BLaER1 (cell line): Measurements from ENCODE around the gene MAL.
A peak's percentile ranks its signal among the peaks of the same experiment; 100 is the strongest.

Experiments used
- H3K27ac ChIP-seq: shearing (Covaris generic); formaldehyde crosslinking; 2 replicates; pipeline ENCODE4 v1.8.1; 2022
- H3K27me3 ChIP-seq: shearing (Covaris generic); formaldehyde crosslinking; 2 replicates; pipeline ENCODE4 v1.8.1; 2022
- H3K36me3 ChIP-seq: shearing (Covaris generic); formaldehyde crosslinking; 2 replicates; pipeline ENCODE4 v1.8.1; 2022
- H3K4me1 ChIP-seq: shearing (Covaris generic); formaldehyde crosslinking; 2 replicates; pipeline ENCODE4 v1.8.1; 2022
- H3K4me2 ChIP-seq: shearing (Covaris generic); formaldehyde crosslinking; 2 replicates; pipeline ENCODE4 v1.8.1; 2022
- H3K4me3 ChIP-seq: shearing (Covaris generic); formaldehyde crosslinking; 2 replicates; pipeline ENCODE4 v1.8.1; 2022
- H3K9ac ChIP-seq: shearing (Covaris generic); formaldehyde crosslinking; 2 replicates; pipeline ENCODE4 v1.8.1; 2022
- H3K9me3 ChIP-seq: shearing (Covaris generic); formaldehyde crosslinking; 2 replicates; pipeline ENCODE4 v1.8.1; 2022
- H4K20me1 ChIP-seq: shearing (Covaris generic); formaldehyde crosslinking; 2 replicates; pipeline ENCODE4 v1.8.1; 2022
- Cebpa-rat ChIP-seq: shearing (Covaris generic); IDR thresholded peaks from 2 replicates; pipeline ENCODE4 v1.8.1; 2022

MAL gene

DNA sequence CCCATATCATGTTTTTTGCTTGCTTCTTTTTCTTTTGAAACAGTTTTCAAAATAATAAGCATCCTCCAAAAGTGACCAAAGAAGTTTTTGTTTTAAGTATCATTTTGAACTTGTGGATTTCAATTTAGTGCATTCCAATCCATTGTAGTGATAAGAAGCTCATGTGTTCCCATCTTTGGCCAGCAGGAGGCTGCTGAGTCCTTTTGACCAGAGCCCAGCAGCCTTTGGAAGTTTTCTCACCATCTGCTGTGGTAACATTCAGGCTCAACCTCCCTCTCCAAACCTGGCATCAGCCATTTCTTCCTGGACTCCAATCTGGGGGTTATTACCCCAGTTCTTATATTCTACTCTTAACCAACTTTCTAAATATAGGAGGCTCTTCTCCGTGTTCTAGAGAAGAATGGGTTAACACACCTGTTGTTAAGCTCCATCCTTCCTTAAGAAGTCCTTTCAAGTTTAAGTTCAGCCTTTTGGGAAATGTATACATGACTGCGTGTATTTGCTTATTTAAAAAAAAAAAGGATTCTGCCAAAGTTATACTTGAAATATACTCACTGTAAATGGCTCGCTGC is 39.0 kb upstream of the MAL start:
- TF ChIP-seq Cebpa-rat = no peak
- Histone ChIP-seq H3K4me2 (no peak overlapping the region), H4K20me1 (peaks cover 9% of the 10 kb centered on the region; the same call in 1 of the 2 replicates), H3K27ac (no peak overlapping the region), H3K9ac (no peak overlapping the region), H3K27me3 (peaks cover 28% of the 10 kb centered on the region), H3K9me3 (no peaks in the 10 kb centered on the region), H3K4me3 (no peak overlapping the region), H3K4me1 (peaks cover 20% of the 10 kb centered on the region), H3K36me3 (no peaks in the 10 kb centered on the region)

DNA sequence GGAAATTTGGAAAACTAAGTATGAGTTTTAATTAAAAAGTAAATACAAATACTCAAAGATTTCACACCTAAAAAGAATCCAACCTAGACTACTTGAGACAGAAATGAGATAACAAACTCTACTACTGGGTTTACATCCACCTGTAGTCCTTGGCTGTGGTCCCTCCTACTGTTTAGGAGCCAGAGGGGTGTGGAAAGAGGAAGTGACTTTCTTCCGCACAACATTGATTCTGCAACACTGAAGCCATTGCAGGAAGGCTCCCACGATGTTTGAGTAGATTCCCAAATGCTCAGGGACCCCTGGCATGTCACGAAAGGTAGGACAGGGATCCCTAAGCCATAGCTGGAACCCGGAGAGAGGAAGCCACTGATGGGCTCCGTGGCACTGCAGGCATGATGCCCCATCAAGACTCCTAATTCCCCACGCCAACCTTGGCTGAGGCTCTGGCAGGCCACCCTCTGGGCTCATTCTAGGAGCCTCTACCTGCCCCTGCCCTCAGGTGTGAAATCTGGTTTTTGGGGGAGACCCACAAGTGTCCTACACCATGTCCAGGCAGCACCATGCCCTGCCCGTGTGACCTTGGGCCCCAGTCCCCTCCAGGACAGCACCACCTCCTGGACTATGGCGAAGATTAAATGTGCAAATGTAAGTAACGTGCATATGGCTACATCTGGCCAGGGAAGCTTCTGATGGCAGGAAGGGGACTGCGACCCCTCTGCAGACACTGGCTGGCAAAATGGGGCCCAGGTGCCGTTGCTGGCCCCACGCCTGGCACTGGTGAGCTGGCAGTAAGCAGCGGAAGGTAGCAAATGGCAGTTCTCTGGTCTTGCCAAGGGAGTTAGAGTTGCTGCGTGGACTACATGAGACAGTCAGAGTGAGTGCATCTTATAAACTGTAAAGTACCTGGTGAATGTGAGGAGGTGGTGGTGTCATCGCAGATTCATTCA is 38.2 kb upstream of the MAL start:
- peaks cover 19% of the 10 kb centered on the region for H3K4me1 ChIP-seq
- H3K27ac ChIP-seq = no peak overlapping the region
- peaks cover 10% of the 10 kb centered on the region; the same call in 1 of the 2 replicates for H4K20me1 ChIP-seq
- no peak for TF ChIP-seq Cebpa-rat
- no peaks in the 10 kb centered on the region for H3K9me3 ChIP-seq
- H3K27me3 ChIP-seq = peaks cover 36% of the 10 kb centered on the region
- H3K9ac ChIP-seq = no peak overlapping the region
- H3K4me2 ChIP-seq = no peak overlapping the region; the same call in 1 of the 2 replicates
- no peak overlapping the region for H3K4me3 ChIP-seq
- no peaks in the 10 kb centered on the region for H3K36me3 ChIP-seq

- no peak overlapping the region for H3K4me3 ChIP-seq
- no peak overlapping the region for H3K9ac ChIP-seq
- no peak overlapping the region for H3K27ac ChIP-seq
- H3K4me1 ChIP-seq = peaks cover 10% of the 10 kb centered on the region
- no peak overlapping the region for H3K4me2 ChIP-seq
- H3K27me3 ChIP-seq = peaks cover 71% of the 10 kb centered on the region
- H4K20me1 ChIP-seq = peaks cover 24% of the 10 kb centered on the region; the same call in 1 of the 2 replicates
- no peaks in the 10 kb centered on the region for H3K36me3 ChIP-seq
- no peak for TF ChIP-seq Cebpa-rat
- no peaks in the 10 kb centered on the region for H3K9me3 ChIP-seq
Observed at GRCh38 chr2:94990956-94991355, 34.6 kb upstream of the MAL start.

DNA sequence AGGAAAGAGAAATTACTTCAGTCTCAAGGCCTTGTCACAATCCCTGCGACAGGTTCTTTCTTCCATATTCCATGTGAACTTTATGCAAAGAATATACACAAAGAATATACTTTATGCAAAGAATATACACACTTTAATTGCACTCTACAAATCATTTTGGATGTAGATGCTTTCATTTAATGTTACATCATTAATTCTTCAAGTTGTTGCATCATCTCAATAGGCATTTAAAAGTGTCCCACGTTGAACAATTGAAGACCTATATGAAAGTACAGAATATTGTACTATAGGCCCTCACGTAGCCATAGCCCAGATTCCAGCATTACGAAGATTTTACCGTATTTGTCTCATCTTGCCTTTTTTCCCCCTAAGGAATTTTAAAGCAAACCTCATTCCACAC is 33.1 kb upstream of the MAL start:
- no peak overlapping the region for H3K4me3 ChIP-seq
- H4K20me1 ChIP-seq = peaks cover 24% of the 10 kb centered on the region; the same call in 1 of the 2 replicates
- H3K36me3 ChIP-seq = no peaks in the 10 kb centered on the region
- H3K9ac ChIP-seq = no peak overlapping the region
- H3K4me2 ChIP-seq = no peak overlapping the region
- TF ChIP-seq Cebpa-rat = no peak
- peaks cover 84% of the 10 kb centered on the region for H3K27me3 ChIP-seq
- no peaks in the 10 kb centered on the region for H3K9me3 ChIP-seq
- H3K27ac ChIP-seq = no peak overlapping the region
- peaks cover 10% of the 10 kb centered on the region for H3K4me1 ChIP-seq

DNA sequence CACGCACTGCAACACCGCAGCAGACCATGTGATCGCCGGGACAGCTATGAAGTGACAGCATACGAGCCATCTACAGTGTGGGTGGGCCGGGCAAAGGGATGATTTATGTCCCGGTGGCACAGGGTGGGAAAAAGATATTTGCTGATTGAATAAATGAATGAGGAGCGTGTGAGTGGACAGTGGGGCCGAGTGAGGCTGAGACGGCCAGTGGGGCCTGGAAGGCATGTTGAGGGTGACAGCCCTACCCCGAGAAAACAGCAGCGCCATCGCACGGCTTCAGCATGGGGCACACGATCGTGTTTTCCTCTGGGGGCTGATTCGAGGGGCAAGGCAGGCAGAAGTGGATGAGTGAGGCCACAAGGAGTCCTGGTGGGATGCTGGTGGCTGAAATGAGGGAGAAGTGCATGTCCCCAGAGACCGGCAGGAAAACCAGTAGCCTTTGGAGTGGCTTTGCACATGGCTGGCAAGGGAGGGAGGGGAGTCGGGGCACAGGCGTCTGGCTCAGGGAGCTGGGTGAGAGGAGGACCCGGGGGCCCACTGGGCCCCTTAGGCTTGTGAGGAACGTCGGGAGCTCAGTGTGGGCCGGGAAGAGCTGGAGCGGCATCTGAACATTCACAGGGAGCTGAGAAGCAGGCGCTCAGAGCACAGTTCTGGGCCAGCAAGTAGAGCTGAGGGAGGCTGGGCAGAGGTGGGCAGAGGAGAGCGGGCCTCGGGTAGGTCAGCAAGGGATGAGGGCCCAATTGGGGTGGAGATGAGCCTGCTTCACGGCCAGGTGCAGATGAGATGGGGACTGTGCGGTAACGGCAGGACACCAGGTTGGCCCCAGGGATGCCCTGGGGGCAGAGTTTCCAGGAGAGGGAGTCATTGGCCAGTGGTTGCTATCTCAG is 32.1 kb upstream of the MAL start:
- Histone ChIP-seq H3K4me3 (no peak overlapping the region), H3K36me3 (no peaks in the 10 kb centered on the region), H3K9ac (no peak overlapping the region), H3K9me3 (no peaks in the 10 kb centered on the region), H3K27ac (no peak overlapping the region), H3K27me3 (peaks cover 91% of the 10 kb centered on the region), H3K4me2 (peak overlapping the region; percentile 51), H3K4me1 (peaks cover 10% of the 10 kb centered on the region), H4K20me1 (peaks cover 24% of the 10 kb centered on the region; the same call in 1 of the 2 replicates)
- TF ChIP-seq Cebpa-rat = no peak

DNA sequence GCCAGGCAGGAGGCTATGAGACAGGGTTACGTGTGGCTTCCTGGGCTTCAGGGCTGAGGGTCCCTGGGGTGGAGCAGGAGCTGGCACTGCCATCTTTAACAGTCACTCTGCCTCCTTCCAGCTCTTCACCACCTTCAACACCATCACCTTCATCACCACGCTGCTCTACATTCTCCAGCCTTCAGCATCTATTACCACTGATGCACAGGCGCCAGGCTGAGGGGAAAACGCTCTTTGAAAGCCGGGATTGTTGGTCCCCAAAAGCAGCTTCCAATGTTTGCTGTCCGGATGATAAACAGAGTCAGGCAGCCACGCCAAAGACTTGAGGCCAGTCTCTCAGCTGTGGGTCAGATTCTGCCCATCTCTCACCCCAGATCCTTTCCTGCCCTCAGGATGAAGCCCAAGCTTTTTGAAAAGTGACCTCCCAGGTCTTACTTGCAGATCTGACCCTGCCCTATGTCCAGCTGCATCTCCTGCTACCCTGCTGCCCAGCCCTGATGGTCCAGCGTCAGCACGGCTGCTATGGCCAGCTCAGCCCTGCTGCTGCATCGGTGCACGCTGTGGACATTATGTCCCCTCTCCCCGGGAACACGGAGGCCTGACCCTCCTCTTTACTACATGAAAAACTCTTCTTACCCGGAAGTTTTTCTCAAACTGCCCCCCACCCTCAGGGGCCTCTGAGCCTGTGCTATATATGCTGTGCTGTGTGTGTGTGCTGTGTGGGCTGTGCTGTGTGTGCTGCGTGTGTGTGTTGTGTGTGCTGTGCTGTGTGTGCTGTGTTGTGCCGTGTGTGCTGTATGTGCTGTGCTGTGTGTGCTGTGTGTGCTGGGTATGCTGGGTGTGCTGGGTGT is 31.2 kb upstream of the MAL start:
- Histone ChIP-seq H3K27ac (no peak overlapping the region), H3K4me1 (peaks cover 10% of the 10 kb centered on the region)

DNA sequence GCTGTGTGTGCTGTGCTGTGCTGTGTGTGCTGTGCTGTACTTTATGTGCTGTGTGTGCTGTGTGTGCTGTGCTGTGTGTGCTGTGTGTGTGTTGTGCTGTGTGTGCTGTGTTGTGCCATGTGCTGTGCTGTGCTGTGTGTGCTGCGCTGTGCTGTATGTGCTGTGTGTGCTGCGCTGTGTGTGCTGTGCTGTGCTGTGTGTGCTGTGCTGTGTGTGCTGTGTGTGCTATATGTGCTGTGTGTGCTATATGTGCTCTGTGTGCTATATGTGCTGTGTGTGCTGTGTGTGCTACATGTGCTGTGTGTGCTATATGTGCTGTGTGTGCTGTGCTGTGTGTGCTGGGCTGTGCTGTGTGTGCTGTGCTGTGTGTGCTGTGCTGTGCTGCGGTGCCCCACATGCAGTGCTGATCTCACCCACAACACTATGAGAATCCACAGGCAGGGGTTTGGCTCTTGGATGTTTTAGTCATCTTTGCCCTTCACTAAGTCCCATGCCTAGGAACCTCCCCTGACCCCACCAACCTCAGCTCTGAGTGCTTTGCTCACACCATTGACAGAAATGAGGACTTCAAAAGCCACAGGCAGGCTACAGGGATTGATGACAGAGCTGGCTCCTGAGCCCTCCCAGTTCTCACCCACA is 30.5 kb upstream of the MAL start:
- peaks cover 24% of the 10 kb centered on the region; the same call in 1 of the 2 replicates for H4K20me1 ChIP-seq
- H3K27ac ChIP-seq = no peak overlapping the region
- TF ChIP-seq Cebpa-rat = no peak
- no peak overlapping the region for H3K4me2 ChIP-seq
- H3K9ac ChIP-seq = no peak overlapping the region
- H3K27me3 ChIP-seq = peaks cover 85% of the 10 kb centered on the region
- H3K4me1 ChIP-seq = peaks cover 10% of the 10 kb centered on the region
- H3K36me3 ChIP-seq = no peaks in the 10 kb centered on the region
- no peaks in the 10 kb centered on the region for H3K9me3 ChIP-seq
- no peak overlapping the region for H3K4me3 ChIP-seq

More for the DNA sequence above, 31.2 kb upstream of the MAL start:
- Histone ChIP-seq H4K20me1 (peaks cover 24% of the 10 kb centered on the region; the same call in 1 of the 2 replicates), H3K27me3 (peaks cover 87% of the 10 kb centered on the region), H3K9ac (no peak overlapping the region), H3K36me3 (no peaks in the 10 kb centered on the region), H3K4me2 (peak overlapping the region; percentile 51; the same call in 1 of the 2 replicates), H3K9me3 (no peaks in the 10 kb centered on the region), H3K4me3 (no peak overlapping the region)
- TF ChIP-seq Cebpa-rat = no peak

DNA sequence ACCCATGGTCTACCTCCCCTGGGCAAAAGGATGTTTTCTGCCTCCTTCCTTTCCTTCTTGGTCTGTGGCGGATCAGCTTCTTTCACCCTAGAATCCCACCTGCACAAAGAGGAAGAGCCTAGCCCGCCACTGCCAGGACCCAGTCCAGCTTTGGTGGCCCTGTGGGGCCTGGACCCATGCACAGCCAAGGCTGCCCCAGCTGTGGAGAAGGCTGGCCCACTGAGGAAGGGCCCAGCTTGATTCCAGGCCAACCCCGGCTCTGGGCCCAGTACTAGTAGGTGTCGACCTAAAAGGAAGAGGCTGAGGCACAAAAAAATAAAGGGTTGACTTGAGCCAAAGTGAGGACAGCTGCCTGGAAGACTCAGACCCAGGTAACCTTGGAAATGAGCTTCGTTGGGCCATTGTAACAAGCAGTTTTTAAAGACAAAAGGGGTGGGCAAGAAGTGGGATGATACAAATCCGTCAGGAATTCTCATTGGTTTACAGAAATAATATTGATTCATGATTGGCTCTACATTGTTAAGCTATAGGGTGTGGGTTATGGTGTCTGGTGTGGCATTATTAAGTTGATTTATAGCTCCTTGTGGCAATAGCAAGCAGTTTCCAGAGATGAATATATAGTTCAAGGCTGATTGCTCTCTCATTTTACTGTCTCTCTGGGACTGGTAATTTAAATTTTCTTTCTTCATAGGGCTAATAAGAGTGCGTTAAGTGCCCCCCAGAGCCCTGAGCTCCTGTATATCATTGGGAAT is 29.8 kb upstream of the MAL start:
- no peak overlapping the region for H3K4me2 ChIP-seq
- no peaks in the 10 kb centered on the region for H3K36me3 ChIP-seq
- no peak overlapping the region for H3K9ac ChIP-seq
- no peaks in the 10 kb centered on the region for H3K9me3 ChIP-seq
- no peak overlapping the region for H3K27ac ChIP-seq
- H3K4me1 ChIP-seq = peaks cover 10% of the 10 kb centered on the region
- TF ChIP-seq Cebpa-rat = no peak
- peaks cover 22% of the 10 kb centered on the region; the same call in 1 of the 2 replicates for H4K20me1 ChIP-seq
- H3K4me3 ChIP-seq = no peak overlapping the region
- H3K27me3 ChIP-seq = peaks cover 78% of the 10 kb centered on the region
